Adrenal gland (tissue), 12 donors: ENCODE results near the gene DRGX. TPM values are rescaled to one million over a fixed set of nuclear protein-coding genes. Genes with fewer than 3 reads are reported as not detected.

Experiments used
- DNase-seq, 7 donors: peaks; one replicate each; pipeline ENCODE4 v3.0.0-alpha.2; 2019 to 2020
- H3K27ac ChIP-seq, 5 donors: fragments of 200-600 bp; sonication (generic) in 4 of 5; 1 replicate in 3 of 5; 2 replicates in 2 of 5; pipeline versions ENCODE4 v1.5.1 to v1.8.0; 2016 to 2020; ENCODE audit warnings: mild to moderate bottlenecking in 1 of 5
- H3K27me3 ChIP-seq: fragments of 200-600 bp; 2 replicates; pipeline ENCODE4 v1.8.0; 2021
- H3K36me3 ChIP-seq, 2 donors: fragments of 200-600 bp; replicated peaks in 1 of 2; 1 replicate in 1 of 2; 2 replicates in 1 of 2; pipeline versions ENCODE4 v1.5.1 to v1.8.0; 2018 to 2022
- H3K4me1 ChIP-seq, 2 donors: fragments of 200-600 bp; replicated peaks in 1 of 2; 1 replicate in 1 of 2; 2 replicates in 1 of 2; pipeline versions ENCODE4 v1.5.1 to v1.8.0; 2018 to 2021
- H3K4me3 ChIP-seq, 4 donors: fragments of 200-600 bp; sonication (generic) in 3 of 4; one replicate each; pipeline ENCODE4 v1.5.1; 2016 to 2018
- H3K9me3 ChIP-seq, 3 donors: fragments of 200-600 bp; sonication (generic) in 1 of 3; replicated peaks in 1 of 3; 1 replicate in 2 of 3; 2 replicates in 1 of 3; pipeline versions ENCODE4 v1.5.1 to v1.8.0; 2016 to 2021
- CTCF ChIP-seq, 6 experiments: fragments of 450-650 bp in 4 of 6; fragments of 200-600 bp in 2 of 6; sonication (generic) in 1 of 6; IDR thresholded peaks; 1 replicate in 5 of 6; 2 replicates in 1 of 6; pipeline versions ENCODE4 v1.5.1 to v1.8.0; 2016 to 2021; ENCODE audit warnings: antibody characterized with exemption in 6 of 6, mild to moderate bottlenecking in 2 of 6, moderate library complexity in 1 of 6
- POLR2A ChIP-seq, 2 donors: fragments of 450-650 bp; IDR thresholded peaks; one replicate each; pipeline ENCODE4 v1.6.1; 2017; ENCODE audit warnings: antibody characterized with exemption in 2 of 2, mild to moderate bottlenecking in 2 of 2, moderate library complexity in 1 of 2
- whole genome bisulfite sequencing, 4 donors: extraction: QIAGEN DNeasy Blood & Tissue Kit in 2 of 4; methylation state at CpG; one replicate each; pipeline versions ENCODE4 v1.1.5 to v1.1.7; 2013 to 2017; 5-methylcytosine and 5-hydroxymethylcytosine counted together
- intact Hi-C, 2 donors: fragments of 100-400 bp; cut with DNase I; formaldehyde crosslinking; loops; one replicate each; pipeline versions ENCODE4 v1.14.1 to v1.15.0; 2022 to 2023
- polyA plus RNA-seq, 3 donors: library from polyadenylated mRNA; stranded (reverse); fragments of 200-250 nt in 2 of 3; fragments of 350-450 nt in 1 of 3; fragmentation: Illumina TruSeq in 1 of 3; extraction: RNeasy Lipid Tissue Mini Kit (QIAGEN cat#74804) in 1 of 3; gene quantifications; one replicate each; pipeline ENCODE4 v1.2.3, GENCODE V29; 2013 to 2014
- total RNA-seq, 9 donors: library from RNA; depleted of rRNA in 4 of 9; stranded (reverse); fragments of >200 nt in 4 of 9; fragments of 120-200 nt in 1 of 9; fragmentation: NEBNext Ultra II Directional in 1 of 9; extraction: Animal tissue kit (Norgen Biotek cat#: 25700) in 1 of 9; gene quantifications; one replicate each; pipeline versions ENCODE4 v1.1.0 to v1.2.4, GENCODE V29; 2013 to 2023
- donor health status: healthy with polysubstance abuse.
- donor health status: Bipolar disorder and iron deficiency.
- donor health status: DM: yes; HTN: yes; CAD: no.
- donor health status: DM: no; HTN: no; CAD: no.
- donor health status: DM: no; HTN: no; CAD: no.
- donor health status: DM: yes; HTN: yes; CAD: no.

DRGX gene
- total and polyA plus RNA-seq, 12 donors, result 0.06 to 9.6 (median 2.8) TPM; not detected in 4

DNA sequence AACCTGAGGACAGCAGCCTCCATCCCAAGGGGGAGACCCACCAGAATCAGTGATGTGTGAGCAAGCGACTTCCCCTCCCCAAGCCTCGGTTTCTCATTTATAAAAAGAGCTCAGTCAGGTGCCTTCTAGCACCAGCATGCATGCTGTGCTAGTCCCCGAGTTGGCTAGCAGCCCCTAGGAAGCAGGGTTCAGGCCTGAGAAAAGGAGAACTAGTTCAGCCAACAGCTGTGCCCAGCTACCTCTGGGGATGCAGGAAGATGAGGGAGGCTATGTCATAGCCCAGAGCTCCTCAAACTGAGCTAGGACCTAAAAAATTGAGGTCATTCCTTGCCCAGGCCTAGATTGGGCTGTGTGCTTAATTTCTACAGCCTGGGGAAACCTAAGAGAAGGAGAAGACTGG lies 13.7 kb downstream of the DRGX start:
- no peaks in the 10 kb centered on the region for H3K27me3 ChIP-seq
- H3K4me1 ChIP-seq, result no peaks in the 10 kb centered on the region
- TF ChIP-seq CTCF (IDR thresholded peaks at IDR 0.05) (no peak), POLR2A (IDR thresholded peaks at IDR 0.05) (no peak)
- H3K4me3 ChIP-seq, result no peak overlapping the region
- H3K9me3 ChIP-seq, result no peaks in the 10 kb centered on the region
- intact Hi-C loops, result no loop called here
- peak in 1 of 7 donors; percentile 39 for DNase-seq
- 63 to 81% (median 79%) methylated on average over 3 of the region's 3 CpGs; no CpG with 5 or more reads in 1 of the 4 donors for WGBS, 4 donors
- H3K36me3 ChIP-seq, result no peaks in the 10 kb centered on the region
- H3K27ac ChIP-seq, result no peak overlapping the region

- intact Hi-C loops, result no loop called here
- no peaks in the 10 kb centered on the region for H3K36me3 ChIP-seq
- TF ChIP-seq POLR2A (IDR thresholded peaks at IDR 0.05) (no peak), CTCF (IDR thresholded peaks at IDR 0.05) (no peak)
- peak in 1 of 7 donors; percentile 34 for DNase-seq
- H3K4me1 ChIP-seq, result no peaks in the 10 kb centered on the region
- no peaks in the 10 kb centered on the region for H3K27me3 ChIP-seq
- no peak overlapping the region for H3K4me3 ChIP-seq
- H3K27ac ChIP-seq, result no peak overlapping the region
- 78 to 87% (median 81%) methylated on average over 10 to 14 of the region's 14 CpGs; no CpG with 5 or more reads in 1 of the 4 donors for WGBS, 4 donors
- H3K9me3 ChIP-seq, result no peaks in the 10 kb centered on the region
Observed at GRCh38 chr10:49381111-49381900, 14.6 kb downstream of the DRGX start.

DNA sequence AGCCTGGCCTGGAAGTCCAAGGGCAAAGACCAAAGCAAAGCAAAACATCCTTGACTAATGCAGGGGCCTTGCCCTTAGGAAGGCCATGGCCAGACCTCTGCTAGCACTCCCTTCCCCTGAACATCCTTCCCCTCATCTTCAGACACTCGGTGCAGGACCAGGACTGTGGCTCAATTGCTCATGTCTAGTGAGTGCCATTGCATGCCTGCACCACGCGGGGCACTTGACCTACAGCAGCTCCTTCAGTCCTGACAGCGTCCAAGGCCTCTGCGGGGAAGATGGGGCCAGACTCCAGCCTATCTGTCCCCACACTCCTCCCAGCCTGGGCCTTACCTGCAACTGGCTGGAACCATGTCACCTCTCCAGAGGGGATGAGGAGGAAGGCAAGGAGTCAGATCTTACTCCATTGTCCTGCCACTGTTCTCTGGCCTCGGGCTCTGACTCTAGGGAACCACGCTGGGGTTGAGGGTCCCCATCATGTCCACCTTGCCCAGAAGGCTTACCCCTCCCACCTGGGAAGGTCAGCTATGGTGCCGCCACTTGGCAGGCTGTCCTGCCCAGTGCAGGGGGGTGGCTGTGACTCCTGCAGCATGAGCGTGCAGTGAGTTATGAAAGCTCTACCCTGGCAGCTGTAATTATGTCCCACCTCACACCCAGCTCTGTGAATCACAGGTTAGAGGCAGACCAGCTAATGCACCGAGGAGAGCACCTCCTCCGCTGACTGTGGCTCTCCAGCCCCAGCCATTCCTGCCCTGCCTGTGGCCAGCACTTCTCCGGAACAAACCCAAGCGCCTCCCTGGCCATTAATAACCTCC lies 16.1 kb downstream of the DRGX start:
- no peak overlapping the region for H3K27ac ChIP-seq
- 50 to 75% (median 67%) methylated on average over 8 to 13 of the region's 13 CpGs for WGBS, 4 donors
- intact Hi-C loops, result no loop called here
- no peaks in the 10 kb centered on the region for H3K27me3 ChIP-seq
- H3K36me3 ChIP-seq, result no peaks in the 10 kb centered on the region
- no peak overlapping the region for H3K4me3 ChIP-seq
- peak in 2 of 7 donors; percentile 22 to 51 for DNase-seq
- no peaks in the 10 kb centered on the region for H3K4me1 ChIP-seq
- TF ChIP-seq POLR2A (IDR thresholded peaks at IDR 0.05) (no peak), CTCF (IDR thresholded peaks at IDR 0.05) (peak in 2 of 6 experiments; percentile 8 to 12)
- H3K9me3 ChIP-seq, result no peaks in the 10 kb centered on the region

DNA sequence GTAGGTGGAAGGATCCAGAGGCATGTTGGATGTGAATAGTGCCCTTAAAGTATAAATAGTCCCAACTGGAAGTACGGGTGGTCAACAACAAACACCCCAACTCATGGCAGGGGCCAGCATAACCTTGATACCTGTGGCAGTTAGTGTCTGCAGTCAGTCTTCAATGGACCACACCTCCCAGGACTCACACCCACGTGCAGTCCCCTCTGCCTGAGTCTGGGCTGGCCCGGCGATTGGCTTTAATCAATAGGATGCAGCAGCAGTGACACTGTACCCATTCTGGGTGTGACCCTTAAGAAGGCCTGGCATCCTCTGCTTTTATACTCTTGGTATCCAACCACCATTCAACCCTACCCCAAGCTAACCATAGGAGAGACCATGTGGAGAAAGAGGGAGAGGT lies 18.6 kb downstream of the DRGX start:
- H3K27ac ChIP-seq, result no peak overlapping the region
- H3K4me3 ChIP-seq, result no peak overlapping the region
- no peaks in the 10 kb centered on the region for H3K4me1 ChIP-seq
- intact Hi-C loops, result no loop called here
- H3K36me3 ChIP-seq, result no peaks in the 10 kb centered on the region
- TF ChIP-seq CTCF (IDR thresholded peaks at IDR 0.05) (no peak), POLR2A (IDR thresholded peaks at IDR 0.05) (no peak)
- no peak for DNase-seq
- 67 to 88% (median 76%) methylated on average over 4 of the region's 4 CpGs for WGBS, 4 donors
- no peaks in the 10 kb centered on the region for H3K9me3 ChIP-seq
- no peaks in the 10 kb centered on the region for H3K27me3 ChIP-seq
